ENCODE measurements around the gene CD52.

The CD52 gene

GRCh38 chr1:26350701-26351589 is 33.2 kb downstream of the CD52 start:
- in situ Hi-C loops (cut with MboI; ENCODE audit: low pct_unique_long_range_greater_than_20kb, low sequenced_read_pairs), result no loop called here

GRCh38 chr1:26351590-26352337 is 34.0 kb downstream of the CD52 start:
- in situ Hi-C loops (cut with MboI; ENCODE audit: low pct_unique_long_range_greater_than_20kb, low sequenced_read_pairs), result no loop called here
- DNase-seq, result no peak

More at GRCh38 chr1:26350701-26351589, 33.2 kb downstream of the CD52 start:
- no peak for DNase-seq

- in situ Hi-C loops (cut with MboI; ENCODE audit: low pct_unique_long_range_greater_than_20kb, low sequenced_read_pairs), result no loop called here
- no peak for DNase-seq
These were observed 34.6 kb downstream of the CD52 start for GRCh38 chr1:26352338-26352679.

- DNase-seq, result no peak
- in situ Hi-C loops (cut with MboI; ENCODE audit: low pct_unique_long_range_greater_than_20kb, low sequenced_read_pairs), result no loop called here
These were observed 35.6 kb downstream of the CD52 start for GRCh38 chr1:26353210-26353859.

GRCh38 chr1:26353976-26354820 is 36.4 kb downstream of the CD52 start, which contains the start of gene CRYBG2:
Gene CRYBG2, minus strand, starts transcription at chr1:26354130. Its CDS starts 7,473 bp downstream, at chr1:26346657.
- in situ Hi-C loops (cut with MboI; ENCODE audit: low pct_unique_long_range_greater_than_20kb, low sequenced_read_pairs), result no loop called here
- no peak for DNase-seq

- DNase-seq, result no peak
- in situ Hi-C loops (cut with MboI; ENCODE audit: low pct_unique_long_range_greater_than_20kb, low sequenced_read_pairs), result no loop called here
These were observed 37.2 kb downstream of the CD52 start for GRCh38 chr1:26354972-26355371.

- no peak for DNase-seq
- in situ Hi-C loops (cut with MboI; ENCODE audit: low pct_unique_long_range_greater_than_20kb, low sequenced_read_pairs), result no loop called here
These were observed 38.3 kb downstream of the CD52 start for GRCh38 chr1:26356106-26356505.

- no peak for DNase-seq
- in situ Hi-C loops (cut with MboI; ENCODE audit: low pct_unique_long_range_greater_than_20kb, low sequenced_read_pairs), result no loop called here
These were observed 39.4 kb downstream of the CD52 start for GRCh38 chr1:26357121-26357602.

- in situ Hi-C loops (cut with MboI; ENCODE audit: low pct_unique_long_range_greater_than_20kb, low sequenced_read_pairs), result no loop called here
- no peak for DNase-seq
These were observed 40.9 kb downstream of the CD52 start for GRCh38 chr1:26358411-26359384.

GRCh38 chr1:26359981-26360806 is 42.4 kb downstream of the CD52 start:
- in situ Hi-C loops (cut with MboI; ENCODE audit: low pct_unique_long_range_greater_than_20kb, low sequenced_read_pairs), result no loop called here
- DNase-seq, result no peak

- no peak for DNase-seq
- in situ Hi-C loops (cut with MboI; ENCODE audit: low pct_unique_long_range_greater_than_20kb, low sequenced_read_pairs), result no loop called here
These were observed 43.2 kb downstream of the CD52 start for GRCh38 chr1:26360807-26361604.

GRCh38 chr1:26361605-26362122 is 43.9 kb downstream of the CD52 start:
- in situ Hi-C loops (cut with MboI; ENCODE audit: low pct_unique_long_range_greater_than_20kb, low sequenced_read_pairs), result no loop called here
- no peak for DNase-seq

GRCh38 chr1:26362331-26362730 is 44.6 kb downstream of the CD52 start:
- in situ Hi-C loops (cut with MboI; ENCODE audit: low pct_unique_long_range_greater_than_20kb, low sequenced_read_pairs), result no loop called here

GRCh38 chr1:26363549-26364448 is 46.0 kb downstream of the CD52 start:
- in situ Hi-C loops (cut with MboI; ENCODE audit: low pct_unique_long_range_greater_than_20kb, low sequenced_read_pairs), result no loop called here
- peak; percentile 85 for DNase-seq

More at GRCh38 chr1:26362331-26362730, 44.6 kb downstream of the CD52 start:
- DNase-seq, result no peak

GRCh38 chr1:26364956-26365355 is 47.2 kb downstream of the CD52 start:
- DNase-seq, result no peak
- in situ Hi-C loops (cut with MboI; ENCODE audit: low pct_unique_long_range_greater_than_20kb, low sequenced_read_pairs), result no loop called here
